ENCODE data around the gene DMC1.
"Not testable (repeated sequence)": the region's sequence is repeated elsewhere in the genome, so short reads cannot be mapped to it uniquely, and the experiment has no call there.

Gene DMC1

DNA sequence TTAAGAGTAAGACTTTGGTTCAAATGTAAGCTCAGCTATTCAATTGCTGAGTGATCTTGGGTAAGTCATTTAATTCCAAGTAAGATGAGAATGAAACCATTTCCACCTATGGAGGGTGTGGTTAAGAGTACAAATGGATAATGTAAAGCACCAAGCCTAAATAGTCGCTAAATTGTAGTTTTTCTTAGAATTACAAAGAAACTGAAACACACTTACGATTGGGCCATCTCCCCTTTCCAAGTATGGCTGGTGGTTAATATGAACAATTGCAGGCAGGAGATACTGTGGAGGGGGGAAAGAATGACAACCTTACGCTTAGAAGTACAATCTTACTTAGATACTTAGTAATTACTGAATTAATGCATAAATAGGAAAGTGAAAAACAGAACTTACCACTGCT lies 72.1 kb downstream of the DMC1 start:
- no peak for DNase-seq

DNA sequence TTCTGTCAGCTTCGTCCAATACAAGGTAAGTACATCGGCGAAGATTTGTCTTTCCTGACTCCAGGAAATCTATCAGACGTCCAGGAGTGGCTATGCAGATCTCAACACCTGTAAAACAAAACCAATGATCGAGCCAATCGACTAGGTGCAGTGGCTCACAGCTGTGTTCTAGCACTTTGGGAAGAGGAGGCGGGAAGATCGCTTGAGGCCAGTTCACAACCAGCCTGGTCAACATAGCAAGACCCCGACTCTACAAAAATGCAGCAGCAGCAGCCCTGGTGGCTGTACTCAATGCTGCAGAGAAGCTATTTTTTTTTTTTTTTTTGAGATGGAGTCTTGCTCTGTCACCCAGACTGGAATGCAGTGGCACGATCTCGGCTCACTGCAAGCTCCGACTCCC lies 75.0 kb downstream of the DMC1 start:
- DNase-seq = no peak

DNA sequence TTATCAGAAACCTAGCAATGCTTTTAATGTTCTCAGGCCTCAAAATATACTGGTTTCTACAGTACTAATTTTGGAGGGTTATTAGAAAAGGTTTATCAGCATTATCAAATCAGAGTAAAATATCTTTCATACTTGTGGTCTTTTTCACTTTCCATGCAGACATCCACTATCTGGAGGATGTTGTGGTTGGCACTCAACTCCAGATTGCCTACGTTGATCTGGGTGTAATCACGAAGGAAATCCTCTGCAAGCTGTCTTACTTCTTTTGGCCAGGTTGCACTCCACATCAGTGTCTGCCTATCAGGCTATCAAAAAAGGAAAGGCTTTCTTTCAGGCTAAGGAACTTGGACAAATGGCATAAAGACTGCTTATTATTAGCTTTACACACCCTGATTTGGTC lies 75.5 kb downstream of the DMC1 start:
- no peak for DNase-seq

DNA sequence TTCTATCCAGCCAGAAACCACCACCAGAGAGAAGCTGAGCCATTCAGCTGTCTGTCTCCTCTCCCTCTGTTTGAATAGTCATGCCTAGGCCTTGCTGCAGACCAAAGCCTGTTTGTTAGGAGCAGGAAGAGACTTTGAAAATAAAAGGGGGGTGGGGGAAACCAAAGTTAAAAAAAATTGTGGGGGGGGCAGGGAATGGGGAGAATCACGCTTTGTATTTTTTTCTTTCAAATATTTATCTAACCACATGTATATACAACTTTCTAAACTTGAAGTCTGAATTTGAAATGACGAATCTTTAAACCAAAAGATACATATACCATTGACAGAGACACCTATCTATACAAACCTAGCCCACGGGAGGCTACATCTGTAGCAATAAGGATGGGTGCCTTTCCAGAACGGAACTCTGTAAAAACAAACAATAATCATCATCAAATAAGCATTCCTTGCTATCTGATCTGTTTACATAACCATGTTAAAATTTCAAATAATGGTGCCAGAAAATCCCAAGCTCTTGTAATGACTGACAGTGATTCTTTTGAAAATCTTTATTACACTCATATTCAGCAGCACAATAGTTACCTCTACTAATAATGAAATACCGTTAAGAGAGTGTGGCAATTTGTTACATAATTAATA lies 78.2 kb downstream of the DMC1 start:
- no peak for DNase-seq

DNA sequence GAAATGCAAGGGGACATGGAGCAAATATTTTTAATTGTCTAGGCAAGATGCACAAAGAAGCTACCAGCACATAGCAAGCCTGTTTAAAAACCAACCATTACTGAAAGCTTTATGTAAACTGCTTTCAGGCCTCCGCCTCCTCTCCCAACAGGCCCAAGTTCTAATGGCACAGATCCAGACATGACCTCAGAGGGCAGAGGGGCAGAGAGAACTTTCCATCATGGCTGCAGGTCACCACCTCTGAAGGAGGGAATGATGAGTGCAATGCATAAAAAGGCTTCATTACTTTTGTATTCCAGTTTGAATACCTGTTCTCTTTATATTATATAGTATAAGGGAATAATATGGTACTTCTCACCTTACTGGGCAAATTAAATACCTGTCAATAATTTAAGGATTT lies 79.1 kb downstream of the DMC1 start:
- DNase-seq = no peak

DNA sequence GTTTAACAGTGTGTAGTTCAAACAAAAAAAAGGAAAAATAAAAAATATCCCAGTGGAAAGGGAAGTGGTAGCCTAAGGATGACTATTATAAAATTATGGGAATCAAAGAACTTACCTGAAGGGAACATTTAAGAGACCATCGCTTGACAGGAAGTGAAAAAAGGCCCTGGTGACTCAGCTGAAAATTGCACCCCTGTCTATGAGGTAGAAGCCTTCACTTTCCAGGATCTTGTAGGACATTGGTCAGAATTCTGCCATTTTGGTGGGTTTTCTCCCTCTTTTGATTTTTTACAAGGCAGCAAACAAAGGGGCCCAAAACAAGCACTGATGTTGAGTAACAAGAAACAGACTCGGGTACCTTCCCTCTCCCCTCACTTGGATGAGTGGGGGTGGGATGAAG lies 79.5 kb downstream of the DMC1 start:
- no peak for DNase-seq

DNA sequence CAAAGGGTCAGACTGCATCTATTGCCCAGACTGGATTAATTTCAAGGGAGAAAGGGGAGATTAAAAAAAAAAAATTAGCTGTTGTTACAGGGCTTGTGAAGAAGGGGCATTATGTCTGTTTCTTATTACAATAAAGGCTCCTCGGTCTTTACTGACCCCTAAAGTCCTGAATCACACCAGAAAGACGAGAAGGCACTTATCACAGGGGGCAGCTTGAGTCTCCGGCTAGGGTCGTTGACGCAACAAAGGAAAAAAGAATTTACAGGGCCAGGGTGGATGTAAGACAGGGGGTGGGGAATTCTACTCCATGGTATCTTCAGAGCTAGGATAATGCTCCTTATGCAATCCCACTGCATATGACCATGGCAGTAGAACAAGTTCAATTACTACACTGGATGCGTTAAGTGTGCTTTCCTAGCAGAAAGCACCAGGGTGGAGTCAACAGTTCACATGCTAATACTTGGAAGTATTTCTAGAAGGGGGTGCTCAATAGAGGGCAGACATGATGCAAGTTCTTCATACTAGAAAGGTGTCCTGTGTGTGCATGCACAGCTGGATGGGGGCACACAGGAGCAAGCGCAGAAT lies 80.3 kb downstream of the DMC1 start:
- DNase-seq = no peak

DNA sequence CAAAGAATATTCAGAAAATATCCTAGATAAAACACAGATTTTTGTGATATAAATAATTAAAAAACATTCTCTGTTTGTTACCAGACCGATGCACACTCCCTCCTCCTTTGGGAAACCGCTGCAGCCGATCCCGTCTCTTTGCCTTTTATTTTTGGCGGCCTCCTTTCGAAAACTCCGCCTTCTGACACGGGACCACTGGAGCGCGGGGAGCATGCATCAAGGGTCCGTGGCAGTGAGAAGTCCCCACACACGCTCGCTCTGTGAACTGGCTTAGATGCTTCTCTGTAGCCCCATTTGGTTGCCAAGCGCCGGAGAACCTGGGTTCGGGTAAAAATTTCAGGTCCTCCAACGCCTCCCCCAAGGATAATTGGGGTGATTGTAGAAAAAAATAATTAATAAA lies 80.8 kb downstream of the DMC1 start:
- no peak for DNase-seq

DNA sequence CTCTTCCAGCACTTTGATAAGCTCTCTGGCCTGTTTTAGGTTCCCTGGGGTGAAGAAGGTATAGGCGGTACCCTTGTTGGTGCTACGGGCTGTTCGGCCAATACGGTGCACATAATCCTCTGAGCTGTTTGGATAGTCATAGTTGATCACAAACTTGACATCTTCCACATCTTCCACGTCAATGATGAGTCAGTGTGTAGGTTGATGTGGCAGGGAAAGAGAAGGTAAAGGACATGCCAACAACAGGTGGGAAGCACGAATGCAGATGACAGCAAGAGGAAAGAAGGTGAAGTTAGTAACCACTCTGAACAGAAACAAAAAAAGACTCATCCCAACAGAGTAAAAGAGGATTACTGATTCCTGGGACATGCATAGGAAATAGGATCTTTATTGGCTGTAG lies 82.0 kb downstream of the DMC1 start:
- DNase-seq = no peak

DNA sequence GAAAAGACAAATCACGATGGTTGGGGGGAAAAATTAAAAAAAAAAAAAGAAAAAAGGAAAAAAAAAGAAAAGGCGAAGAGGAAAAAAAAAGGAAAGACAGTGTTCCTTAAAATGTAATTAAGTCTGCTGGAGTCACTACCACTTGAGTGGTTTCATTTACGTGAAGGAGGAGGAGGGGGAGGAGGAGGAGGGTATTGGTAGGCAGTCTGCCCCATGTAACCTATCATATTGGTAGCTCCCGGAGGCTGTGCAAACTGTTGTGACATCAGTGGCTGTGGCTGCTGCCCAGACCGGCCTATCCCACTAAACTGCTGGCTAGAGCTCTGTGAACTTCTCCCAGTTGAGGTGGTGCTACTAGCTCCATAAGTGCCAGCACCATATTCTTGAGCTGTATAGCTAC lies 84.2 kb downstream of the DMC1 start:
- DNase-seq = no peak

DNA sequence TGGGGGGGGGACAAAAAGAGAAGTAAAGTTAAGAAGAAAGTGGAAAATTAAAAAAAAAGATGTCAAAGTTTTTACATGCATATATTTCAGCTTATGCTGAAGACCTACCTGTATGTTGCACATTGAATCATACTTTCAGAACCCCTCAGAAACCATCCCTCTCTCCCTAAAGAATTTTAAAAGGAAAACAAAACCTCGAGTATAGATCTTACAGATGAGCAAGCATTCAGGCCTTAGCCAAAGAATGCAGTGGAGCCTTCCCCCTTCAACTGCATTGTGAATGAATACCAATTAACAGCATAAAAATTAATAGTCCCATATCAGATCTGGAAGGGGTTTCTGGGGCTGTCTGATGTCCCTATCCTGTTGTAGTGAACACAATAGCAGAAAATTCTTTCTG lies 85.7 kb downstream of the DMC1 start:
- DNase-seq = no peak

DNA sequence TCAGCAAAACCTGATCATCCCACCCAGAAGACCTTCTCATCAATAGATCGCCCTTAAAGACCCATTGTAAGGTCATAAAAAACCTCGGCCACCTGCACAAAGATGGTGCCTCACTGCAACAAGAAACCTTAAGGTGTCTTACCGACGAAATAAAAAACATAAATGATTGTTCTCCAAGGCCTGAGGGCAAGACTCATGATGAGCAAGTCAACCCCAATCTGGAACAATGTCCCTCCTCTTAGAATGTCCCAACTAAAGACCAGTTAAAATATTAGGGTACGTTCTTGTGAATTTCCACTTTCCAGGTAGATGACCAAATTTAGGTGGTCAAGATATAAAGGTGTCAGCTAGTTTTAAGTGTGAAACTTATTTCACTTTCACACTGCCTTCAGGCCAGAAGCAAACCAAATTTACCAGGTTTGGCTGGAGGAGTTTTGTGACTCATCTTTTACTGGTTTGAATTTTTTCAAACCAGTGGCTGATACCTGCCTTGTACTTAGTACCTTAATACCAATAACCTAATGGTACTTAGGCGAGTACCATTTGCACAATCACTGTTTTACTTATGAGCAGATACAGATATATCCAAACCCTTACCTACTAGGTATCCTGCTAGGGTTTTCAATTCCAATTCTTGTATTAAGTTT lies 87.2 kb downstream of the DMC1 start:
- no peak for DNase-seq

DNA sequence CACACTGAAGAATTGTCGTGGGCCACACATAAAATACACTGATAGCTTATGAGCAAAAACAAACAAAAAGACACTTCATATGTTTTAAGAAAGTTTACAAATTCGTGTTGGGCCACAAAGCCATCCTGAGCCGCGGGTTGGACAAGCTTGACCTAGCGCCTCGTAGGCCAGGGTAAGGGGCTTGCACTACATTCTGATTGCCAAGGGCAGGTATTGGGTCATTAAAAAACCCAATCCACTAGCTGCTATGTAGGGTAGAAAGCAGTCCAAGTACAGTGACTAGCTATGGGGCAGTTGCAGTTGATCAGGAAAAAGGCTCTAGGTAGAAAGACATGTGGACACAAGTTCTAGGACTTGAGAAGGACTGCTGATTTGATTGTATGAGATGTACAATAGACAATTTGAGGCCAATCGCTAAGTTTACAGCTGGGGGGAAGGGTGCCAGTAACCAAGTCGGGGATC lies 88.1 kb downstream of the DMC1 start:
- no peak for DNase-seq

DNA sequence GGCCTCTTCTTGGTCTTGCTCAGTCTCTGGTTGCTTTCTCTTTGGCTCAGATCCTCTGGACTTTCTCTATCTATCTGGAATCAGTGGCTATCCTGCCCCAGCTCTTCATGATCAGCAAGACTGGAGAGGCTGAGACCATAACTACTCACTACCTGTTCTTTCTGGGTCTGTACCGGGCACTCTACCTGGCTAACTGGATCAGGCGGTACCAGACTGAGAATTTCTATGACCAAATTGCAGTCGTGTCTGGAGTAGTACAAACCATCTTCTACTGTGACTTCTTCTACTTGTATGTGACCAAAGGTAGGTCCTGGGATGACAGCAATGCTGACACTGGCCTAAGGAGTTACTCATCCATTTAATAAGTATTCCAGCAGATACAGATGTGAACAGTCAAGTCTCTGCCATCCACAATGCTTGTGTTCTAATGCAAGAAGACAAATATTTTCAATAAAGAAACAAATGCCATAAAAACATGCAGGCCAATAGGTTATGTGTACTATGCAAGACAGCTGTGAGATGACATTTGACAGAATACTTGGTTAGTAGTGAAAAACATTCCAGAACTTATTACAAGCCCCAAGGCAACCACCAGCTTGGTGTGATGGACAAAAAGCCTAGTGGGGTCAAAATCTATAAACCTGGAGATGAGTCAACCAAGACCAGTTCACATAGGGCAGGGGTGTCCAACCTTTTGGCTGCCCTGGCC lies 88.7 kb downstream of the DMC1 start:
- DNase-seq = no peak

DNA sequence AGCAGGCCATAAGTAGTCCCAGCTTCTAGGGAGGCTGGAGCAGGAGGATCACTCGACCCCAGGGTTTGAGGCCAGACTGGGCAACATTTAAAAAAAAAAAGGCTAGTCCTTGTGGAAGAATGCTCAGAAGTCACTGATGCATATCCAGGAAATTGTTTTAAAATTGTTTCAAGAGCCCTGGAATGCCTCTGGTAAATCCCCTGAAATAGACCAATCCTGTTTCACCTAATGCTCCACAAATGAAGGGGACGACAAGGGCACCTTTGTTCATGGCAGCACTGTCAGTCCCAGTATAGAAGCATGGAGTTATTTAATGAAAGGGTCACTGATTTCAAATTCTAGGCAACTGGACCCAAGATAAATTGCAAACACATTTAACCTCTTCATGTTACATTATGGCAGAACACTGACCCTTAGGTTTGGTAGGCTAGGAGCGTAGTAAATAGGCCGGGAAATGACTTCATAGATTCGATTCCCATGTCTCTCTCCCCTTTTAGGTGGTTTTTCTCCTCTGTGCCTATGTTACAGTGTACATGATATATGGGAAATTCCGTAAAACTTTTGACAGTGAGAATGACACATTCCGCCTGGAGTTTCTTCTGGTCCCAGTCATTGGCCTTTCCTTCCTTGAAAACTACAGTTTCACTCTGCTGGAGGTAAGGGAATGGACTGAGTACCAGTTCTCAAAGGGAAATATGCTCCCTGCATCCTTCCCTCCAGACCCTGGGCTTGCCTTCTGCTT lies 90.7 kb downstream of the DMC1 start:
- no peak for DNase-seq

DNA sequence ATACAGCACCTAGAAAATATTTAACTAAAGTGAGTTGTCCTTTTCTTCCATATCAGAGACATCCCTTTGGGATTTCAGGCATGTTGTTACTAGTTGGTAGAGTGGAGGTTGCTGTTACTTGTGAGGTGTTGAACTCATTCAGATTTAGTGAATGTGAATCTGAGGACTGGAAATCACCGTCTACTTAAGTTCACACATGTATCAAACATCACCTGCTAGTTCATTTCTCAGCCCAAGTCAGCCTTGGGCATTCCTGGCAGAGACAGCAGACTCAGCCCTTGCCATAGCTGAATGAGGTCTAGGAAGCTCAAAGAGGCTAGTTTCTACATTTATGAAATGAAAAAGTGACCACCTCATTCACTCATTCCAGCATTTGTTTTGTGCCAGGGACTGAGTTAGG lies 92.4 kb downstream of the DMC1 start:
- DNase-seq = no peak

DNA sequence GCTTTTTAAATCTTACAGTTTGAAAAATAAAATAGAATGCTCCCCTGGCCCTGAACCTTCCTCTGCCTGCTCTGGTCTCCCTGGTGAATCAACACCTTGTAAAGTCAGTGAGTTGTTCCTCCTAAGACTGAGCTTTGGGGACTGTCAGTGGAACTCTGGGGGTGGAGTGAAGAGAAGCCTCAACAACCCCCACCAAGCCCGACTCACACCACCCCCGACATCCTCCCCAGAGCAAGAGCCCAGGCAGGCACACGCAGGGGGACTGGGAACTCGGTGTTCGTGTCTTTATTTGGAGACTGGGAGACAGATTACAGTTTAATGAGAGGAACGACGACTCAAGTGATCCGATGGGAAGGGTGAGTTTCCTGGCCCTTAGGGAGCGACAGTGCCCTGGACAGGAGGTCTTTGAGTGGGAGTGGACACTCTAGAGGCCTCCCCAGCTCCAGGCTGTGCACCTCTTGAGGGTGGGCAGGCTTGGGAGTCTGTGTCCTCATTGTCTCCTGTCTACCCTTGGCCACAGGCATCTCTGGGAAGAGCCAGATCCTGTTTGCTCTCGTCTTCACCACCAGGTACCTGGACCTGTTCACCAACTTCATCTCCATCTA lies 95.9 kb downstream of the DMC1 start:
- DNase-seq = no peak

DNA sequence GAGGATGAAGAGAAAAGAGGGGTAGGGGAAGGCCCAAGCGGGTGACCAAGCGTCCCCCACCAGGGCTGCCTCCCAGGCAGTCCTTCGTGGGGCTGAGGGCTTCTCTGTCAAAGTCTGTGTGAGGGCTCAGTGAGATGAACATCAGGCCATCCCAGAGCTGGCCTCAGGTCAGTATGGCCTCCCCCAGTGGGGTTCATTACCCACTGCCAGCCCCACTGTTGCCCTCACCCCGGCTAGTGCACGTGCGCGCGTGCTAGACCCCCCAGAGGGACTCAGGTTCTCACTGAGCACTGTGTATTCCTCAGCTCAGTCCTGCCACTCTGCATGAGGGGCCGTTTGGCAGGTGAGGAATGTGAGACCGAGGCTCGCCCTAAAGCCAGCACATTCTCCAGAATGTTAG lies 98.7 kb downstream of the DMC1 start:
- DNase-seq = no peak

DNA sequence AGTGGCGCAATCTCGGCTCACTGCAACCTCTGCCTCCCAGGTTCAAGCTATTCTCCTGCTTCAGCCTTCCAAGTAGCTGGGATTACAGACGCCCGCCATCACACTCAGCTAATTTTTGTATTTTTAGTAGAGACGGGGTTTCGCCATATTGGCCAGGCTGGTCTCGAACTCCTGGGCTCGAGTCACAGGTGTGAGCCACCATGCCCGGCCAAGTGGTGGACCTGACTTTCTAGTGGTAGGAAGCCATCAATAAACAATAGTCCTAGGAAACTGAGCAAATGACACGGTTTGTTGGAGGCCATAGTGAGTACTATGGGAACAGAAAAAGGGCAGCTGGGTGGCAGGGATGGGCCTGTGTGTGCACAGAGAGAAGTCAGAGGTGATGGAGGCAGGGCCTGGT lies 99.8 kb downstream of the DMC1 start:
- not testable (repeated sequence) for DNase-seq

DNA sequence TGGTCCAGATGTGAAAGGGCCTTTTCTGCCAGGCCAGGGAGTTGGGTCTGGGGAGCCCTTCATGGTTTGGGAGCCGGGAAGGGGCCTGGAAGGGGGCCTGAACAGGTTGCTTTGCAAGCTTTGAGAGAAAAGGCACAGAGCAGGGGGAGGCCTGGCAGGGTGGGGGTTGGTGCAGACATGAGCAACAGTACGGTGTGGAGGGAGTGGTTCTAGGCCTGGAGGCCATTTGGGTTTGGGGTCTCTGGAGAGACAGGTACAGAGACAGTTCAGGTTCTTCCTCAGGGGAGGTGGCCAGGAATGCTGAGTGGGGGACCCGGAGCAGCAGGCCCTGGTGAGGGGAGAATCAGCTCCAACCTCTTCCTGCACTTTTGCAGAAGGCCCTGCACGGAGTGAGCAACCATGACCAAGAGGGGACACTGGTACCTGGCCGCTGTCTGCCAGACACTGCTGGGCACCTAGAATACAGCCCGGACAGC lies 100.6 kb downstream of the DMC1 start:
- DNase-seq = no peak

Measured in DMS79 treated with DMSO at 0.1 percent for 48 hours (cell line).